Measurements from ENCODE around the gene PDCD10.

PDCD10 gene

DNA sequence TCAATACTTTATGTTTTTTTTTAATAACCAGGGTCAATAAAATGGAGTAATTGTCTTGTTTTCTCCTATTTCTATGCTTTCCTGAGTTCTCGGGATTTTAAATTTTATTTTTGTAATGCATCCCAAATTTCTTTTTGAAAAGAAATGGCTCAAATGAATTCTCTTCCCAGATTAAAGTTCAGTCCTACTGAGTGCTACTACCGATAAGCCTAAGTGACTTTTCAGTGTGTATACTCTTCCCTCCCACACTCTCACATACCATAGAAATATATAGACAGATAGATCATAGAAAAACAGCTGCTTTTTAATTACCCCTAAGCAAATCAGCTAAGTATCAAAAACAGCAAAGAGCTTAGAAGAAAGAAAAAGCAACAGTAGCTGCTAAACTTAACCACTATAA is 2.3 kb upstream of the PDCD10 start:
- TF ChIP-seq, protein P1, sequence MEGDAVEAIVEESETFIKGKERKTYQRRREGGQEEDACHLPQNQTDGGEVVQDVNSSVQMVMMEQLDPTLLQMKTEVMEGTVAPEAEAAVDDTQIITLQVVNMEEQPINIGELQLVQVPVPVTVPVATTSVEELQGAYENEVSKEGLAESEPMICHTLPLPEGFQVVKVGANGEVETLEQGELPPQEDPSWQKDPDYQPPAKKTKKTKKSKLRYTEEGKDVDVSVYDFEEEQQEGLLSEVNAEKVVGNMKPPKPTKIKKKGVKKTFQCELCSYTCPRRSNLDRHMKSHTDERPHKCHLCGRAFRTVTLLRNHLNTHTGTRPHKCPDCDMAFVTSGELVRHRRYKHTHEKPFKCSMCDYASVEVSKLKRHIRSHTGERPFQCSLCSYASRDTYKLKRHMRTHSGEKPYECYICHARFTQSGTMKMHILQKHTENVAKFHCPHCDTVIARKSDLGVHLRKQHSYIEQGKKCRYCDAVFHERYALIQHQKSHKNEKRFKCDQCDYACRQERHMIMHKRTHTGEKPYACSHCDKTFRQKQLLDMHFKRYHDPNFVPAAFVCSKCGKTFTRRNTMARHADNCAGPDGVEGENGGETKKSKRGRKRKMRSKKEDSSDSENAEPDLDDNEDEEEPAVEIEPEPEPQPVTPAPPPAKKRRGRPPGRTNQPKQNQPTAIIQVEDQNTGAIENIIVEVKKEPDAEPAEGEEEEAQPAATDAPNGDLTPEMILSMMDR (IDR thresholded peaks at IDR 0.05; ENCODE audit: control extremely low read depth, extremely low read depth, low read depth, missing control alignments): no peak
- ChIA-PET CTCF (interaction anchor here (0.6 to 3.4 kb wide), 3 partner anchors 12 to 357 kb away, joined by 3 to 20 read pairs (median 5); partner anchors contain the start of gene ZBBX), POLR2A (no interaction called here)

DNA sequence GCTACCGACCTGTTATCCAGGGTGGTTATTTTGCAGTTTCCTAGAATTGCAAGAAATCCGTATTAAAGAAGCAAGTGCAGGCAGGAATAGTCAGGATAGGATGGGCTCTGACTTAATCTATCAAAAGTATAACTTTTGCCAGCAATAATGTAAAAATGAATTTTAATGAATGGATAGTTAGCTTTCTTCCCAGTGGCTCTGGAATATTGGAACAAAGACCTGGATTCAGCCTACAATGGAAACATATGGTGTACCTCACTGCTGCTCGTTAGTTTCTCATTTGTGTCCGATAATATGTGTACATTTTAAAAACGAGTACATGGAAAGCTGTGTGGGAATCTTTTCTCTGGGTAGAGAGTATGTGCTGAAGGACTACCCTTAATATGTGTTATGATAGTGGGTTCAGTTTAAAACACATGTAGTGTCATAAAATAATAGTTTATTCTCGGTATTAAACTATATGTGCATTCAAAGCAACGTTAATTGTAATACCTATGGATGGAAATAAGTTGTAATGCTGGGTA is 1.6 kb upstream of the PDCD10 start:
- TF ChIP-seq, protein P1 (IDR thresholded peaks at IDR 0.05; ENCODE audit: control extremely low read depth, extremely low read depth, low read depth, missing control alignments): no peak
- CTCF ChIA-PET: interaction anchor here (0.6 to 3.4 kb wide), 5 partner anchors 10 to 33 kb away, joined by 3 to 20 read pairs (median 3); no protein-coding TSS in a partner anchor
- POLR2A ChIA-PET: no interaction called here
- no peak for DNase-seq (ENCODE audit: extremely low spot score)

More for the DNA sequence above, 2.3 kb upstream of the PDCD10 start:
- no peak for DNase-seq (ENCODE audit: extremely low spot score)

DNA sequence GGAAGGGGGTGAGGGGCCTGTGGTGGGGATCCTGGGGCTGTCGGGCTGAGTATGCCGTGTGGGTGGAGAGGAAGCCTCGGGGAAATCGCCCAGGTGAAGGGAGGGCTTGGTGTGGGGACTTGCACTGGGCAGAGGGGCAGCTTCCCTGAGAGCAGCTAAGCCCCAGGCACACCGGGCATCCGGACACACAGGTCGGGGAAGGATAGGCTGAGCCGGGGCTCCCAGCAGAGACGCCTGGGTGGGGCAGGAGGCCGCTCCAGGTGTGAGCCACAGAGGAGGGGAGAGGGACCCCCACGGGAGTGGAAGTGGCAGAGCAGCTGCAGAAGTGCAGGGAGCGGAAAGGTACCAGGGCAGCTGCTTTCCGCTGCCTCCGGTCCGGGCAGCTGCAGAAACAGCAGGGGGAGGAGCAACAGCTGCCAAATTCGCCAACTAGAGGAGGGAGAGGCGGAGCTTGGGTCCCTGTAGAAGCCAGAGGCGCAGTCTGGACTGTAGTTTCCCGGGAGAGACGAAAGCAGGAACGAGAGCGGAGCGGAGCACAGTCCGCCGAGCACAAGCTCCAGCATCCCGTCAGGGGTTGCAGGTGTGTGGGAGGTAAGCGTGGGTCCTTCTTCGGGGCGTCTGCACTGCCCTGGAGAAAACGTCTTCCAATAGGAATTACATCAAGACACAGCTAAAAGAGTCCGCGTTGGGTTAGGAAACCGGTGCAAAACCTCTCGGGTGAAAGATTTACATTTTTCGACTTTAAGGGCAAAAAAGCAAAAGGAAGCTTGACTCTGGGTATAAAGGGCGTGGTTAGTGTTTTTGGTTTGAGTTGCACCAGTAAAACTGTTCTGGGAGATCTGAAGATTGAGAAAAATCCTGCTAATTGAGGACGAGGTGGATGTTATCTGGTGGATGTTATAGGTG is 794 bp upstream of the PDCD10 start, which contains the start of gene SERPINI1:
Gene SERPINI1, plus strand, starts transcription at position 489 of the 906 bp plus-strand sequence. CDS start 53,408 bp downstream, outside the sequence.
- CTCF ChIA-PET: interaction anchor here (0.7 to 3.4 kb wide), 9 partner anchors 8 to 48 kb away, joined by 3 to 20 read pairs (median 3); no protein-coding TSS in a partner anchor
- TF ChIP-seq, protein P1 (IDR thresholded peaks at IDR 0.05; ENCODE audit: control extremely low read depth, extremely low read depth, low read depth, missing control alignments): no peak
- POLR2A ChIA-PET: no interaction called here
- DNase-seq (ENCODE audit: extremely low spot score): peak; percentile 73

DNA sequence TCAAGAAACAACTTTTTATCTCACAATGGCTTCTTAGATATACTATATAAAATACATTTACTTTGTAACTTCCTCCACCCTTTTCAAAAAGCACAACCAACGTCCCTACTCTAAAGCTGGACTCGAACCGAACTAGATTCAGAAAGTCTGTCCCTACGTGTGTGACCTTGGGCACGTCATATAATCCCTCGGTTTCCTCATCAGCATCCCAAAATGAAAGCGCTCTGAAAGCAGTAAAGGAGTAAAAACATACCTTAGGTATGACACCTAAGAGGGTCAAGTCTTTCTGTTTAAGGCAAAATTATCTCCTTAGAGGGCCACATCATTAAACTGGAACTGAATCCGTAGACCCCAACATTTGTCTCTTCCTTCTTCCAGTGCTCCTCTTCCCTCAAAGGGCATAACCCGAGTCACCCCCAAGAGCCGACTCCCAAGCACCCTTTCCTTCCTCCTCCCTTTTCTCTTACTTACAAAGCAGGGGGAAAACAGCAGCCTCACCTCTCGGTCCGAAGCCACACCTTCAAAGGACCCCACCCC is 663 bp downstream of the PDCD10 start:
- CTCF ChIA-PET: interaction anchor here (1.5 kb wide), 1 partner anchor 12 kb away, joined by 4 read pairs; no protein-coding TSS in a partner anchor
- no peak for DNase-seq (ENCODE audit: extremely low spot score)
- TF ChIP-seq, protein P1 (IDR thresholded peaks at IDR 0.05; ENCODE audit: control extremely low read depth, extremely low read depth, low read depth, missing control alignments): no peak
- POLR2A ChIA-PET: no interaction called here

DNA sequence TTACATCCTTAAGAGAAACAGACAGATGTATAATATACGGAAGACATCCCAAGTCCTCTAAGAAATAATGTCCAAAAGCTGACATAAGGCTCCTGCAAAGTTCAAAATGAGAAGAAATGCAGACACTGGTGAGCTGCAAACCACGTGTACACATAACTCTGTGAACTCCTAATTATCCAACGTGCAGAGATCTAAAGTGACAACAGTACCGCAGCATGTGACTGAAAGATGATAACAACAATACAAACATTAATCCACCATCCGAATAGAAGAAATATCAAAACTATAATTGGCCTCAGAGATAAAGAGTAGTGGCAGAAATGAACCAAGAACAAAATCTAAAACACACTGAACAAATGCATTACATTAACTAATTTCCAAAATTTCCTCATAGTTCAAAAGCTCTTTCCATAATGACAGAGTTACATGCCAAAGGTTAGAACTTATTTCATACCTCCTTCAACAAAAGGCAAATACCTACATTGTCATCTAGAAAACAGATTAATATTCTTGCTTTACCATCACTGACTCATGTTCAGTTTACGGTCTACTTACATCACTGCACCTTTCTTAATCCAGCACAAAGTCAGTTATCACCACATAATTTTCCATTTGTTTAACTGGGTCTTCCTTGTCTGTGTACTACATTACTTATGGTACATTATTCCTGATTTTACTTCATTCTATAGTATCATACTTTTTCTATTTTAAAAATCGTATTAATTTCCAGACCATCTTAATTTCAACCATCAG is 2.2 kb downstream of the PDCD10 start:
- ChIA-PET POLR2A (no interaction called here), CTCF (interaction anchor here (0.6 to 1.3 kb wide), 2 partner anchors 8 to 352 kb away, joined by 3 to 5 read pairs; partner anchors contain the start of gene ZBBX)
- no peak for DNase-seq (ENCODE audit: extremely low spot score)
- TF ChIP-seq, protein P1 (IDR thresholded peaks at IDR 0.05; ENCODE audit: control extremely low read depth, extremely low read depth, low read depth, missing control alignments): no peak

DNA sequence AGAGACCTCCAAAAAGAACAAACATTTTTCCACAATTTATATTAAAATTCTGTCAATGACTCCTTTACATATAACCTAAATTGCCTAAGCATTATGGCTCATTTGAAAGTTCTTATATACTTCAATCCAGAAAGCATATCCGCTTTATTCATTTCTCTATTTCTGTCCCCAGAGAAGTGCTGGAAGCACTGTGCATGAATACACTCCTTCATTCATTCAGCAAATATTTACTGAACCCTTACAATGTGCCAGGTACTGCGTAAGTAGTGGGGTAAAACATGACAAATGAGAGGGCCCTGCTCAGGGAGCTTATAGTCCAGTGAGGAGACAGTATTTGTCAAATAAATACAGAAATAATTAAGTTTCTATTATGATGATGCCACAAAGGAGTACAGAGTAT is 3.3 kb downstream of the PDCD10 start:
- ChIA-PET POLR2A (no interaction called here), CTCF (no interaction called here)
- TF ChIP-seq, protein P1 (IDR thresholded peaks at IDR 0.05; ENCODE audit: control extremely low read depth, extremely low read depth, low read depth, missing control alignments): no peak
- no peak for DNase-seq (ENCODE audit: extremely low spot score)
